Measurements from ENCODE around the gene ADGRE2. TPM values are rescaled to one million over a fixed set of nuclear protein-coding genes. Genes with fewer than 3 reads are reported as not detected.

The ADGRE2 gene
- polyA plus RNA-seq, 1 donor (not counting 4 experiments of a cell fraction or from before 2014, with no cell fraction given): 4.2 TPM

GRCh38 chr19:14683439-14683838, 94.9 kb downstream of the ADGRE2 start:
- FAIRE-seq: no peak
- H3K9me1 ChIP-seq (ENCODE audit: control insufficient read depth, extremely low read depth, insufficient read depth, low read length): no peaks in the 10 kb centered on the region

More at GRCh38 chr19:14683439-14683838, 94.9 kb downstream of the ADGRE2 start:
- DNase-seq (ENCODE audit: low read depth, low spot score): no peak
- H3K27ac ChIP-seq (ENCODE audit: control insufficient read depth, insufficient read depth, low read length): no peak overlapping the region
- H2AFZ ChIP-seq (ENCODE audit: control insufficient read depth, low read length): no peak overlapping the region
- H3K36me3 ChIP-seq (ENCODE audit: control insufficient read depth in 2 of 2, extremely low read depth in 1 of 2, insufficient read depth in 2 of 2, low read length in 2 of 2): no peaks in the 10 kb centered on the region
- H4K20me1 ChIP-seq (ENCODE audit: control insufficient read depth, extremely low read depth, insufficient read depth, low read length): no peaks in the 10 kb centered on the region
- H3K4me2 ChIP-seq (ENCODE audit: control insufficient read depth, extremely low read depth, insufficient read depth, low read depth, low read length): no peak overlapping the region
- H3K27me3 ChIP-seq (ENCODE audit: control insufficient read depth, extremely low read depth, insufficient read depth, low read length): no peaks in the 10 kb centered on the region
- no peaks in the 10 kb centered on the region for H3K9me3 ChIP-seq (ENCODE audit: control insufficient read depth, low read depth, low read length)
- TF ChIP-seq EZH2 (IDR thresholded peaks at IDR 0.05; ENCODE audit: low read length) (no peak), CTCF (optimal IDR thresholded peaks at IDR 0.05 in 1 of 3, IDR thresholded peaks at IDR 0.05 in 1 of 3, conservative IDR thresholded peaks at IDR 0.05 in 1 of 3; ENCODE audit: extremely low read depth in 1 of 3, insufficient read depth in 2 of 3, low read length in 3 of 3) (no peak)
- no peak overlapping the region for H3K9ac ChIP-seq (ENCODE audit: control insufficient read depth, extremely low read depth, insufficient read depth, low read length)
- dilution Hi-C loops (cut with MboI; ENCODE audit: extremely low pct_ligation_motif_present, low sequenced_read_pairs): no loop called here
- H3K4me3 ChIP-seq (ENCODE audit: control insufficient read depth in 2 of 3, extremely low read depth in 1 of 3, insufficient read depth in 2 of 3, low read depth in 1 of 3, low read length in 3 of 3): no peak overlapping the region
- H3K4me1 ChIP-seq (ENCODE audit: control insufficient read depth, extremely low read depth, insufficient read depth, low read length): no peaks in the 10 kb centered on the region
- H3K79me2 ChIP-seq (ENCODE audit: control insufficient read depth, insufficient read depth, low read length): no peaks in the 10 kb centered on the region

Small RNA genes lying within 50 kb of the gene (small RNA-seq; reads per million reads assigned to genes)
- 0 to 0.33 (median 0) reads per million in 3 experiments for gene AC005255.1 (ENCODE audit: insufficient read length in 3 of 3, low read depth in 3 of 3, low replicate concordance in 1 of 3)

Other genes starting within 250 kb of the ADGRE2 start
- gene TECR, start 249.0 kb downstream of the ADGRE2 start, polyA plus RNA-seq: 79.7 to 169 TPM (median 92.3 TPM) in 3 replicates
- gene NDUFB7, start 206.5 kb downstream of the ADGRE2 start, polyA plus RNA-seq: 122 to 267 TPM (median 146 TPM) in 3 replicates
- 0.04 TPM in 1 of 3 replicates, not detected in the others for gene CLEC17A, start 195.5 kb downstream of the ADGRE2 start, polyA plus RNA-seq
- not detected in 3 replicates for gene ADGRE3, start 103.7 kb downstream of the ADGRE2 start, polyA plus RNA-seq
- gene ZNF333, start 88.5 kb downstream of the ADGRE2 start, polyA plus RNA-seq: 2.1 to 4.2 TPM (median 3.6 TPM) in 3 replicates
- gene OR7A5, start 56.6 kb upstream of the ADGRE2 start, polyA plus RNA-seq: 0.01 to 0.13 TPM in 2 of 3 replicates, not detected in the other
- gene OR7C1, start 56.6 kb upstream of the ADGRE2 start, polyA plus RNA-seq: 0.03 to 0.09 TPM (median 0.06 TPM) in 3 replicates
- not detected in 3 replicates for gene OR7A10, start 70.4 kb upstream of the ADGRE2 start, polyA plus RNA-seq
- gene OR7A17, start 107.6 kb upstream of the ADGRE2 start, polyA plus RNA-seq: not detected in 3 replicates
- gene OR7C2, start 162.9 kb upstream of the ADGRE2 start, polyA plus RNA-seq: not detected in 3 replicates
- gene SLC1A6, start 201.3 kb upstream of the ADGRE2 start, polyA plus RNA-seq: 0.59 to 1.9 TPM (median 0.96 TPM) in 3 replicates